PC-3 (cell line): ENCODE results near the gene GTF2E1. TPM values are rescaled to one million over a fixed set of nuclear protein-coding genes. Genes with fewer than 3 reads are reported as not detected.

Source experiments
- ATAC-seq: fragments of 200-7000 bp; cut with Tn5 transposase; 2 replicates; pipeline ENCODE4 v1.9.1; 2020; ENCODE audit warnings: mild to moderate bottlenecking, moderate library complexity
- Bru-seq: library from RNA; stranded (reverse); fragments of 400-500 nt; gene quantifications from one replicate; lab custom pipeline; 2021; lab: Mats Ljungman, UMichigan
- BruChase-seq, 2 experiments: library from RNA; stranded (reverse); fragments of 400-500 nt; gene quantifications; one replicate each; lab custom pipeline; 2021; lab: Mats Ljungman, UMichigan
- BruUV-seq: library from RNA; stranded (reverse); fragments of 400-500 nt; replicated peaks from 2 replicates; lab custom pipeline; 2021; lab: Mats Ljungman, UMichigan
- CTCF ChIA-PET: fragments of 300-600 bp; sonication (Branson Sonifier 250); formaldehyde crosslinking; loops from one replicate; lab custom pipeline; 2022; ENCODE audit warnings: antibody characterized with exemption; lab: Charles Lee
- POLR2A ChIA-PET: fragments of 300-600 bp; sonication (Branson Sonifier 250); formaldehyde crosslinking; loops from one replicate; lab custom pipeline; 2022; ENCODE audit warnings: antibody characterized with exemption; ENCODE audit not compliant: unreplicated experiment; lab: Charles Lee
- DNase-seq: peaks from one replicate; pipeline ENCODE4 v3.0.0-alpha.2; 2015
- H2AFZ ChIP-seq: fragments of 300-600 bp; sonication (generic); 2 replicates; pipeline ENCODE4 v1.6.0; 2016; ENCODE audit warnings: antibody characterized with exemption, low read length
- H3F3A ChIP-seq: fragments of 300-600 bp; sonication (generic); one replicate; pipeline ENCODE4 v1.6.0; 2017; ENCODE audit warnings: antibody characterized with exemption, low read length, control low read depth, mild to moderate bottlenecking; ENCODE audit not compliant: unreplicated experiment
- H3K27ac ChIP-seq: fragments of 300-600 bp; sonication (generic); 2 replicates; pipeline ENCODE4 v1.5.1; 2016; ENCODE audit warnings: mild to moderate bottlenecking, low read length
- H3K27me3 ChIP-seq: fragments of 300-600 bp; sonication (generic); 2 replicates; pipeline ENCODE4 v1.6.1; 2016; ENCODE audit warnings: low read length, mixed read lengths
- H3K36me3 ChIP-seq: fragments of 300-600 bp; sonication (generic); 2 replicates; pipeline ENCODE4 v1.6.1; 2016; ENCODE audit warnings: low read depth, mixed run types, low read length, mixed read lengths
- H3K4me1 ChIP-seq: fragments of 300-600 bp; sonication (generic); 2 replicates; pipeline ENCODE4 v1.5.1; 2016; ENCODE audit warnings: low read length; ENCODE audit not compliant: insufficient read depth
- H3K4me2 ChIP-seq: fragments of 300-600 bp; sonication (generic); 2 replicates; pipeline ENCODE4 v1.6.0; 2016; ENCODE audit warnings: low read length
- H3K4me3 ChIP-seq: fragments of 300-600 bp; sonication (generic); 2 replicates; pipeline ENCODE4 v1.5.1; 2016; ENCODE audit warnings: mild to moderate bottlenecking, low read length, mixed read lengths
- H3K79me2 ChIP-seq: fragments of 300-600 bp; sonication (generic); 2 replicates; pipeline ENCODE4 v1.6.1; 2017; ENCODE audit warnings: low read length, mixed read lengths
- H3K9ac ChIP-seq: fragments of 300-600 bp; sonication (generic); 2 replicates; pipeline ENCODE4 v1.6.0; 2016; ENCODE audit warnings: mild to moderate bottlenecking, low read length
- H3K9me2 ChIP-seq: fragments of 300-600 bp; sonication (generic); replicated peaks from 2 replicates; pipeline ENCODE4 v1.6.1; 2016; ENCODE audit warnings: mixed run types, low read length, mixed read lengths
- H3K9me3 ChIP-seq: fragments of 300-600 bp; sonication (generic); 2 replicates; pipeline ENCODE4 v1.6.1; 2016; ENCODE audit warnings: low read length, mixed read lengths
- H4K20me1 ChIP-seq: fragments of 300-600 bp; sonication (generic); 2 replicates; pipeline ENCODE4 v1.6.1; 2016; ENCODE audit warnings: low read length, mixed read lengths
- CTCF ChIP-seq: fragments of 300-600 bp; sonication (generic); conservative IDR thresholded peaks from 2 replicates; pipeline ENCODE4 v1.5.1; 2017; ENCODE audit warnings: antibody characterized with exemption, low read depth, mild to moderate bottlenecking, low read length
- EZH2 ChIP-seq: fragments of 300-600 bp; sonication (generic); IDR thresholded peaks from one replicate; pipeline ENCODE4 v1.6.1; 2017; ENCODE audit warnings: antibody characterized with exemption, mild to moderate bottlenecking, low read length; ENCODE audit not compliant: unreplicated experiment
- EZH2phosphoT487 ChIP-seq: fragments of 300-600 bp; sonication (generic); IDR thresholded peaks from 2 replicates; pipeline ENCODE4 v1.6.1; 2018; ENCODE audit warnings: mild to moderate bottlenecking, antibody characterized with exemption, low read length, borderline replicate concordance
- intact Hi-C: fragments of 100-400 bp; cut with micrococcal nuclease; formaldehyde crosslinking; loops from 2 replicates; pipeline ENCODE4 v1.9.0; 2023
- long read RNA-seq: library from polyadenylated mRNA; unstranded; transcript quantifications from one replicate; pipeline ENCODE4 v2.0.0, GENCODE V29; 2021; ENCODE audit not compliant: unreplicated experiment
- total RNA-seq: library from RNA; depleted of rRNA; stranded (reverse); fragments of >200 nt; gene quantifications from 2 replicates; pipeline ENCODE4 v1.2.3, GENCODE V29; 2014; rRNA removed

GTF2E1 gene
- total RNA-seq (10.7 and 15.2 TPM in 2 replicates), Bru-seq, nascent RNA (percentile 77 among the genes with signal in this experiment), BruChase-seq, experiment 1, labeled RNA remaining after a 6-hour chase (percentile 68 among the genes with signal in this experiment), BruChase-seq, experiment 2, labeled RNA remaining after a 2-hour chase (percentile 77 among the genes with signal in this experiment)
- long read RNA-seq, transcript GTF2E1-201 (5 exons, 3,012 nt) = major isoform, 17 of 26 reads
- long read RNA-seq, partial matches to known transcripts = 7 of 26 reads
- long read RNA-seq, other reads (novel, unspliced or antisense) = 2 of 26 reads

DNA sequence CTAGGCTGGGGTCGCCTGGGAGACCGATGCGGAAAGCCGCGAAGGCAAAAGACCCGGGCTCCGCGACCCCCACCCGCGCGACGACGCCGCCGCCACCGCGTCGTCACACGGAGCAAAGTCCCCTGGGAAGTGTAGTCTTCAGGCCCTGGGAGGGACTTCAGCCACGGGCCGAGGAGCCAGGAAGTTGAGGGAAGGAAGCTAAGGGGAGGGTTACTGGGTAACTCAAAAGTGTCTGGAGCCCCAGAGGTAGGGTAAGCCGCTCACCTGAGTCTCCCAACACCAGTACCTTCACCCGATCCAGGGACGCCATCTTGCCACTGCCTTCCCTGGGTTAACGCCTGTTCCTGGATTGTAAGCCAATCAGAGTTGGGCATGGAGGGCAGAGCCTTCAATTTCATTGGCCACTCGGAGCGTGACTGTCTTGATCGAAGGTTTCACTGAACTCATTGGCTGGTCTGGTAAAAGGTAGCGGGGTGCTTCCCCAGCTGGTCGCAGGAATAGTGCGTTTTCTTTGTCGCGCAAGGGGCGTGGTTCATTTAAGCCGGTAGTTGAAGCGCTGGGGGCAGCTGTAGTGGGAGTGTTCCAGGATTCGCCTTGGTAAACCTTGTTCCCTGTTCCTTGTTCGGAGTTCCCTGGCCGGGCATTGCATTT, at the start of gene GTF2E1, which contains the start of gene RABL3:
GTF2E1 (plus strand) TSS at position 547 of the 651 bp plus-strand sequence. CDS start 7,809 bp downstream, outside the sequence.
RABL3 (minus strand) TSS at position 319 of the 651 bp plus-strand sequence; CDS start at position 310, 9 bp downstream.
- intact Hi-C loops = loop anchor here (1.0 to 5.0 kb wide), 8 partner anchors 25 to 325 kb away; partner anchors contain the start of gene NDUFB4
- BruUV-seq = no TSS peak
- no peak for TF ChIP-seq EZH2
- peak; percentile 100 for DNase-seq
- no peaks in the 10 kb centered on the region for H3K9me3 ChIP-seq
- no peaks in the 10 kb centered on the region for H3K27me3 ChIP-seq
- H3K9ac ChIP-seq = peak within 1 kb of the TSS; percentile 91
- ATAC-seq = peak; percentile 98
- peaks cover 16% of the 10 kb centered on the region for H3K4me1 ChIP-seq
- peak within 1 kb of the TSS; percentile 79 for H3K27ac ChIP-seq
- H2AFZ ChIP-seq = peak within 1 kb of the TSS; percentile 89
- H3F3A ChIP-seq = no peaks in the 10 kb centered on the region
- POLR2A ChIA-PET = interaction anchor here (0.5 to 0.8 kb wide), 3 partner anchors 42 to 51 kb away, joined by 3 to 6 read pairs (median 4); no protein-coding TSS in a partner anchor
- H3K9me2 ChIP-seq = no peaks in the 10 kb centered on the region
- H3K4me3 ChIP-seq = peak within 1 kb of the TSS; percentile 93
- CTCF ChIA-PET = no interaction called here
- peaks cover 64% of the 10 kb centered on the region for H3K79me2 ChIP-seq
- H3K4me2 ChIP-seq = peak within 1 kb of the TSS; percentile 99
- H4K20me1 ChIP-seq = no peaks in the 10 kb centered on the region
- peaks cover 11% of the 10 kb centered on the region for H3K36me3 ChIP-seq

DNA sequence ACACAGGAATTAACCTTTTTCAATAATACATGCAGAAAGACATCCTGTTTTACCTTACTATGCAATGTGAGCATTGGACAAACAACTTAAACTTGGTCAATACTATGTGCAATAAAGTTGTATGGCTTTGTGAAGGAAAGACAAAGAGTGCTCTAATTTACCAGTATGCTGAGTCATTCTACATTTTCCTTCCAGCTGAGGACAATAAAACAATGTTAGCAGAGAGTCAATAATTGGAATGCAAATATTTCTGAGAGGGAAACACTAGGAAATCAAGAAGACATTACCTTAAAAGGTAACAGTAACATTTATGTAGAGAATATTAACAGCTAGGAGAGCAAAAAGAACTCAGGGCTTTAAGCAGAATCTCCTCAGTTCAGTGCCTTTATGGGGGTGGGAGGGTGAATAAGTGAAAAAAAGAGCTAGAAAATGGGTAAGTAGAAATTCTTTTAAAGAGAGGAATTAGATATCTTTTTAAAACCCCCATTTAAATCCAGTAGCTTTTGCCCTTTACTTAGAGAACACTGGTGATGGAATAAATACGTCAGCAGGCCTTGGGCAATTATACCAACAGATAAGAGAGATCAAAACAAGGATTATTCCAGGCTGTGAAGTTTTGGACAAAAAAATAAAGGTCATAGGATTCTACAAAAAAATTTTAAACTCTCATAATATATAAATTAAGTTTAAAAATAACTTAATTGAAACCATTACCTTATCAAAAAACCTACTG, 48.9 kb upstream of the GTF2E1 start:
- POLR2A ChIA-PET = interaction anchor here (0.6 to 0.7 kb wide), 2 partner anchors 48 to 598 kb away, joined by 4 to 7 read pairs; no protein-coding TSS in a partner anchor
- intact Hi-C loops = loop anchor here (1.0 to 5.0 kb wide), 5 partner anchors 13 to 126 kb away; partner anchors contain the start of genes GTF2E1 and RABL3

DNA sequence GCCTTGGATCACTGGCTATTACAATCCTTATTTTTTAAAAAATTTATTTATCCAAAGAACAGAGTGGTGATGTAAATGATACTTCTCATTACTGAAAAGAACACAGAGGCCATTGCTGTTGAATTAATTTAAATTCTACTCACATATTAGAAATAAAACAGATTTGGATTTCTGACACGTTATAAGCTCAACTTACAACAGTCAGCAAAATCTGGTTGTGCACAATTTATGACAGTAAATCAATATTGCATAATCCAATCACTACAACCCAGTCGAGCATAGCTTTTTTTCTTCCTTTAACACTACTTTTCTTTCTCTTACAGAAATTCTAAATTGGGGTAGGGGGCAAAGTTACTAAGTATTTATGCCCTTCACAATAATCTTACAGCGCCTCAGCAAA, 43.2 kb upstream of the GTF2E1 start:
- Histone ChIP-seq H3K9me2 (no peaks in the 10 kb centered on the region), H3K27me3 (no peaks in the 10 kb centered on the region), H3K36me3 (peaks cover 9% of the 10 kb centered on the region), H3K9me3 (no peaks in the 10 kb centered on the region), H3K4me2 (no peak overlapping the region), H3K9ac (no peak overlapping the region), H2AFZ (no peak overlapping the region), H4K20me1 (no peaks in the 10 kb centered on the region), H3K4me3 (no peak overlapping the region), H3K4me1 (no peaks in the 10 kb centered on the region), H3K79me2 (no peaks in the 10 kb centered on the region), H3K27ac (no peak overlapping the region), H3F3A (no peaks in the 10 kb centered on the region)
- BruUV-seq = no TSS peak
- ATAC-seq (no peak), DNase-seq (no peak)
- intact Hi-C loops = no loop called here
- CTCF ChIA-PET = no interaction called here
- TF ChIP-seq EZH2 = no peak
- TF ChIP-seq CTCF = no peak
- no peak for TF ChIP-seq EZH2phosphoT487
- POLR2A ChIA-PET = no interaction called here

More for the DNA sequence above, 48.9 kb upstream of the GTF2E1 start:
- TF ChIP-seq EZH2phosphoT487 = no peak
- Histone ChIP-seq H3K4me2 (peak overlapping the region; percentile 37), H3K4me3 (no peak overlapping the region), H3K9me3 (no peaks in the 10 kb centered on the region), H3K4me1 (peaks cover 9% of the 10 kb centered on the region), H3K27ac (peak overlapping the region; percentile 47), H3K79me2 (no peaks in the 10 kb centered on the region), H3K36me3 (peaks cover 3% of the 10 kb centered on the region; the same call in 1 of the 2 replicates), H3F3A (no peaks in the 10 kb centered on the region), H3K9ac (no peak overlapping the region), H4K20me1 (no peaks in the 10 kb centered on the region), H3K9me2 (no peaks in the 10 kb centered on the region), H3K27me3 (no peaks in the 10 kb centered on the region), H2AFZ (no peak overlapping the region)
- DNase-seq (peak; percentile 83), ATAC-seq (peak; percentile 97)
- CTCF ChIA-PET = interaction anchor here (1.0 kb wide), 1 partner anchor 71 kb away, joined by 4 read pairs; no protein-coding TSS in a partner anchor
- BruUV-seq = no TSS peak
